Heart left ventricle (tissue), 13 donors: ENCODE measurements around the gene JAG1.

Source experiments
- POLR2A ChIP-seq, 2 donors: fragments of 450-650 bp; IDR thresholded peaks; one replicate each; pipeline ENCODE4 v1.6.1; 2017; ENCODE audit warnings: antibody characterized with exemption in 2 of 2, mild to moderate bottlenecking in 2 of 2, moderate library complexity in 2 of 2
- TF ChIP-seq, protein P1 (sequence below), 12 donors: fragments of 200-600 bp; sonication (generic) in 4 of 12; IDR thresholded peaks; one replicate each; pipeline versions ENCODE4 v1.5.0 to v1.8.0; 2018 to 2022; ENCODE audit warnings: antibody characterized with exemption in 12 of 12, mild to moderate bottlenecking in 5 of 12
- donor health status: ischemic (EF 13 %, LVEDD 7.1; RV severe dilation, severe dysfunction).
- donor health status: DM: no; HTN: yes; CAD: no.
- donor health status: DM: no; HTN: no; CAD: no.
- donor health status: ischemic (EF 25% LVEDD 6.9; RV normal size, moderate dysfunction).
- donor health status: ischemic (EF 25% LVEDD 5.7; RV mildly dilated, moderate dysfunction).
- donor health status: ischemic (EF 35%, LVEDD 5.7; RV mildly dilated, moderate dysfunction).
- donor health status: nonischemic (EF 11% LVEDD 7.7; RV severe dilation, severe dysfunction).
- donor health status: DM: yes; HTN: yes; CAD: no.
- donor health status: PGD.
- donor health status: ischemic (EF 29% LVEDD 5.4; RV normal size, mild dysfunction).
- donor health status: nonischemic (EF 23%, LVEDD 6.1; RV moderate dilation, normal function).

DNA sequence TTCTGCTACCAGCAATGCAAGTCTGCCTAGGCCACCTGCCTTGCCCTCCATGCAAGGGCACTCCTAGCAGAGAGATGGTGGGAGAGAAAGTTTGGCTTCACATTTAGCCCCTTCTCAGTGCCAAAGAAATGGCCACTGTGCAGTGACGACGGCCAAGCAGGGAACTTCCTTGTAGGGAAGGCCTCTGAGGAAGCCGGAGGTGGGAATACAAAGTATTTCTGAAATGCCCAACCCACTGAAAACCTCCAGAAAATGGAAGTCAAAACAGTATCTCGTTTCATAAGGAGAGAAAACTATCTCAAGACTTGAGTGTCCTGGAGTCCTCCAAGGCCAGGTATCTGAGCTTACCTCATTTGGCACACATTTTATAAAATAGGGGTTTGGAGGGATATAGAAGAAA, 42.7 kb downstream of the JAG1 start:
- TF ChIP-seq, protein P1, sequence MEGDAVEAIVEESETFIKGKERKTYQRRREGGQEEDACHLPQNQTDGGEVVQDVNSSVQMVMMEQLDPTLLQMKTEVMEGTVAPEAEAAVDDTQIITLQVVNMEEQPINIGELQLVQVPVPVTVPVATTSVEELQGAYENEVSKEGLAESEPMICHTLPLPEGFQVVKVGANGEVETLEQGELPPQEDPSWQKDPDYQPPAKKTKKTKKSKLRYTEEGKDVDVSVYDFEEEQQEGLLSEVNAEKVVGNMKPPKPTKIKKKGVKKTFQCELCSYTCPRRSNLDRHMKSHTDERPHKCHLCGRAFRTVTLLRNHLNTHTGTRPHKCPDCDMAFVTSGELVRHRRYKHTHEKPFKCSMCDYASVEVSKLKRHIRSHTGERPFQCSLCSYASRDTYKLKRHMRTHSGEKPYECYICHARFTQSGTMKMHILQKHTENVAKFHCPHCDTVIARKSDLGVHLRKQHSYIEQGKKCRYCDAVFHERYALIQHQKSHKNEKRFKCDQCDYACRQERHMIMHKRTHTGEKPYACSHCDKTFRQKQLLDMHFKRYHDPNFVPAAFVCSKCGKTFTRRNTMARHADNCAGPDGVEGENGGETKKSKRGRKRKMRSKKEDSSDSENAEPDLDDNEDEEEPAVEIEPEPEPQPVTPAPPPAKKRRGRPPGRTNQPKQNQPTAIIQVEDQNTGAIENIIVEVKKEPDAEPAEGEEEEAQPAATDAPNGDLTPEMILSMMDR (IDR thresholded peaks at IDR 0.05): no peak
- no peak for TF ChIP-seq POLR2A (IDR thresholded peaks at IDR 0.05)
